H1 (cell line): ENCODE results near the gene CCDC40. TPM values are rescaled to one million over a fixed set of nuclear protein-coding genes. Genes with fewer than 3 reads are reported as not detected.

ENCODE experiments used
- CTCF ChIA-PET: fragments of 300-600 bp; sonication (Branson Sonifier 250); formaldehyde crosslinking; loops from one replicate; lab custom pipeline; 2021; ENCODE audit not compliant: partially characterized antibody; lab: Charles Lee
- POLR2A ChIA-PET: fragments of 300-600 bp; sonication (Branson Sonifier 250); formaldehyde crosslinking; loops from one replicate; lab custom pipeline; 2021; ENCODE audit warnings: inconsistent platforms; ENCODE audit not compliant: partially characterized antibody; lab: Charles Lee
- DNase-seq, 2 experiments: peaks; one replicate each; pipeline versions ENCODE4 v3.0.0 to v3.0.0-alpha.2; 2010 to 2022; ENCODE audit warnings: low spot score in 2 of 2, low read depth in 1 of 2, mixed read lengths in 1 of 2
- FAIRE-seq: peaks from 2 replicates; lab custom pipeline; 2011; peaks lifted over from hg19 to GRCh38; lab: Jason Lieb, UNC
- H2AFZ ChIP-seq: 2 replicates; pipeline ENCODE4 v1.8.1; 2012; ENCODE audit warnings: low read length, inconsistent platforms
- H2AK5ac ChIP-seq: 2 replicates; pipeline ENCODE4 v1.6.1; 2013; ENCODE audit warnings: low read depth, low read length
- H2BK120ac ChIP-seq: replicated peaks from 2 replicates; pipeline ENCODE3; 2013; ENCODE audit warnings: low read depth, low read length, inconsistent platforms
- H2BK12ac ChIP-seq: 2 replicates; pipeline ENCODE4 v1.6.1; 2013; ENCODE audit warnings: low read depth, low read length
- H2BK15ac ChIP-seq: 2 replicates; pipeline ENCODE4 v1.6.1; 2013; ENCODE audit warnings: low read length
- H2BK20ac ChIP-seq: 2 replicates; pipeline ENCODE4 v1.6.1; 2013; ENCODE audit warnings: low read length
- H2BK5ac ChIP-seq: 2 replicates; pipeline ENCODE4 v1.6.1; 2013; ENCODE audit warnings: low read depth, low read length
- H3K14ac ChIP-seq: 2 replicates; pipeline ENCODE4 v1.6.1; 2013; ENCODE audit warnings: inconsistent platforms; ENCODE audit not compliant: insufficient read length
- H3K18ac ChIP-seq: 2 replicates; pipeline ENCODE4 v1.6.1; 2013; ENCODE audit warnings: low read length; ENCODE audit errors: extremely low read depth
- H3K23ac ChIP-seq: 2 replicates; pipeline ENCODE4 v1.6.1; 2013; ENCODE audit warnings: inconsistent platforms; ENCODE audit not compliant: insufficient read length
- H3K23me2 ChIP-seq: 2 replicates; pipeline ENCODE4 v1.6.1; 2013; ENCODE audit warnings: low read depth, low read length
- H3K27ac ChIP-seq: 2 replicates; pipeline ENCODE4 v1.6.1; 2011; ENCODE audit warnings: low read depth, low read length, inconsistent platforms
- H3K27me3 ChIP-seq, 4 experiments: replicated peaks in 1 of 4; 1 replicate in 1 of 4; 2 replicates in 3 of 4; pipeline versions ENCODE4 v1.6.1 to v1.8.1; 2011 to 2013; ENCODE audit warnings: low read length in 3 of 4, mild to moderate bottlenecking in 3 of 4, inconsistent platforms in 2 of 4, mixed read lengths in 2 of 4, moderate library complexity in 1 of 4; ENCODE audit not compliant: control insufficient read depth in 3 of 4, insufficient read depth in 3 of 4; ENCODE audit errors: extremely low read depth in 1 of 4
- H3K36me3 ChIP-seq, 4 experiments: 2 replicates each; pipeline versions ENCODE4 v1.6.1 to v1.8.1; 2011 to 2013; ENCODE audit warnings: mild to moderate bottlenecking in 4 of 4, low read length in 3 of 4, moderate library complexity in 2 of 4, control low read depth in 1 of 4, inconsistent platforms in 1 of 4; ENCODE audit not compliant: insufficient read depth in 4 of 4, control insufficient read depth in 2 of 4
- H3K4ac ChIP-seq: replicated peaks from 2 replicates; pipeline ENCODE3; 2013; ENCODE audit warnings: low read length, low read depth, mixed read lengths, inconsistent platforms; ENCODE audit not compliant: insufficient read length
- H3K4me1 ChIP-seq, 4 experiments: replicated peaks in 1 of 4; 1 replicate in 1 of 4; 2 replicates in 3 of 4; pipeline versions ENCODE4 v1.6.1 to v1.8.1; 2011 to 2013; ENCODE audit warnings: low read length in 3 of 4, inconsistent platforms in 2 of 4, mixed read lengths in 1 of 4; ENCODE audit not compliant: insufficient read depth in 4 of 4, control insufficient read depth in 3 of 4
- H3K4me2 ChIP-seq, 2 experiments: 2 replicates each; pipeline versions ENCODE4 v1.6.1 to v1.8.1; 2011 to 2013; ENCODE audit warnings: low read depth in 2 of 2, low read length in 2 of 2, control low read depth in 1 of 2, inconsistent platforms in 1 of 2, mild to moderate bottlenecking in 1 of 2; ENCODE audit not compliant: insufficient read depth in 1 of 2
- H3K4me3 ChIP-seq, 4 experiments: fragments of 200-600, 300-600 bp in 1 of 4; sonication (generic), shearing (Covaris generic), sonication (Bioruptor Twin) in 1 of 4; 2 replicates each; pipeline versions ENCODE4 v1.5.1 to v1.8.1; 2011 to 2016; ENCODE audit warnings: low read length in 4 of 4, low read depth in 3 of 4, control low read depth in 2 of 4, inconsistent platforms in 2 of 4, mild to moderate bottlenecking in 2 of 4, mixed read lengths in 1 of 4, moderate library complexity in 1 of 4; ENCODE audit not compliant: insufficient read depth in 2 of 4; ENCODE audit errors: extremely low read depth in 1 of 4
- H3K56ac ChIP-seq: replicated peaks from 2 replicates; pipeline ENCODE3; 2013; ENCODE audit warnings: low read depth, mild to moderate bottlenecking, mixed read lengths, low read length, inconsistent platforms; ENCODE audit not compliant: insufficient read length
- H3K79me1 ChIP-seq: 2 replicates; pipeline ENCODE4 v1.6.1; 2013; ENCODE audit warnings: low read depth, low read length, control low read depth
- H3K79me2 ChIP-seq, 2 experiments: 2 replicates each; pipeline versions ENCODE4 v1.6.1 to v1.8.1; 2012 to 2013; ENCODE audit warnings: low read length in 2 of 2, mild to moderate bottlenecking in 2 of 2, inconsistent platforms in 1 of 2; ENCODE audit not compliant: insufficient read depth in 2 of 2, control insufficient read depth in 1 of 2
- H3K9ac ChIP-seq, 4 experiments: replicated peaks in 1 of 4; 1 replicate in 1 of 4; 2 replicates in 3 of 4; pipeline versions ENCODE4 v1.6.1 to v1.8.1; 2011 to 2013; ENCODE audit warnings: low read depth in 3 of 4, low read length in 3 of 4, control low read depth in 2 of 4, mild to moderate bottlenecking in 2 of 4, moderate library complexity in 2 of 4, inconsistent platforms in 1 of 4; ENCODE audit errors: extremely low read depth in 1 of 4
- H3K9me3 ChIP-seq, 2 experiments: 2 replicates each; pipeline versions ENCODE4 v1.6.1 to v1.8.1; 2012 to 2013; ENCODE audit warnings: mild to moderate bottlenecking in 2 of 2, moderate library complexity in 2 of 2, control low read depth in 1 of 2, inconsistent platforms in 1 of 2, low read depth in 1 of 2, low read length in 1 of 2, mixed read lengths in 1 of 2; ENCODE audit not compliant: insufficient read depth in 2 of 2
- H4K20me1 ChIP-seq, 2 experiments: replicated peaks in 1 of 2; 2 replicates each; pipeline versions ENCODE3 to v1.8.1; 2011 to 2013; ENCODE audit warnings: inconsistent platforms in 2 of 2, low read length in 2 of 2, mild to moderate bottlenecking in 1 of 2; ENCODE audit not compliant: insufficient read depth in 2 of 2, control insufficient read depth in 1 of 2
- H4K5ac ChIP-seq: 2 replicates; pipeline ENCODE4 v1.6.1; 2013; ENCODE audit warnings: low read length, low read depth, mixed read lengths, inconsistent platforms; ENCODE audit not compliant: insufficient read length
- H4K8ac ChIP-seq: 2 replicates; pipeline ENCODE4 v1.8.0; 2013; ENCODE audit warnings: mild to moderate bottlenecking, moderate library complexity, low read length, inconsistent platforms; ENCODE audit not compliant: insufficient read depth; ENCODE audit errors: extremely low read depth
- H4K91ac ChIP-seq: replicated peaks from 2 replicates; pipeline ENCODE3; 2013; ENCODE audit warnings: low read length, mixed read lengths, inconsistent platforms; ENCODE audit not compliant: insufficient read length
- HDAC2 ChIP-seq, 2 experiments: fragments of 300-600 bp in 1 of 2; sonication (generic) in 1 of 2; IDR thresholded peaks; 2 replicates each; pipeline ENCODE4 v1.6.1; 2011 to 2012; ENCODE audit warnings: low read depth in 2 of 2, low read length in 2 of 2, mild to moderate bottlenecking in 2 of 2, moderate library complexity in 2 of 2, borderline replicate concordance in 1 of 2, inconsistent platforms in 1 of 2
- WGBS, 2 experiments: shearing (Covaris generic) in 1 of 2; methylation state at CpG; one replicate each; pipeline versions ENCODE4 v1.1.6 to v1.1.7; 2013 to 2015; ENCODE audit warnings: low lambda C conversion rate in 2 of 2, mixed read lengths in 2 of 2, inconsistent platforms in 1 of 2, low coverage in 1 of 2, missing lambda C conversion rate in 1 of 2; ENCODE audit not compliant: insufficient replicate concordance in 2 of 2, insufficient coverage in 1 of 2, insufficient read length in 1 of 2; ENCODE audit errors: extremely low coverage in 1 of 2, missing lambda C conversion rate in 1 of 2; 5-methylcytosine and 5-hydroxymethylcytosine counted together
- polyA plus RNA-seq, 7 experiments: library from polyadenylated mRNA; depleted of rRNA in 3 of 7; stranded (reverse) in 5 of 7; unstranded in 2 of 7; fragments of >200 nt in 5 of 7; fragments of 200-250 nt in 2 of 7; gene quantifications; 1 replicate in 5 of 7; 2 replicates in 1 of 7; 4 replicates in 1 of 7; pipeline versions ENCODE4 v1.2.1 to v1.2.3, GENCODE V29; 2011 to 2013; ENCODE audit warnings: missing spikeins in 2 of 7, mixed read lengths in 2 of 7
- total RNA-seq: library from RNA; stranded (reverse); fragmentation: NEBNext Ultra II Directional; extraction: Animal tissue kit (Norgen Biotek cat#: 25700); gene quantifications from 2 replicates; pipeline ENCODE4 v1.2.1, GENCODE V29; 2021
- TF ChIP-seq, protein P1 (sequence below): IDR thresholded peaks from 2 replicates; pipeline ENCODE4 v1.6.1; 2012; ENCODE audit warnings: inconsistent platforms

Gene CCDC40
- total and polyA plus RNA-seq, 2 of the 8 experiments (the other 6 are each of a cell fraction or from before 2014, with no cell fraction given) = 4.1 to 11.5 TPM

DNA sequence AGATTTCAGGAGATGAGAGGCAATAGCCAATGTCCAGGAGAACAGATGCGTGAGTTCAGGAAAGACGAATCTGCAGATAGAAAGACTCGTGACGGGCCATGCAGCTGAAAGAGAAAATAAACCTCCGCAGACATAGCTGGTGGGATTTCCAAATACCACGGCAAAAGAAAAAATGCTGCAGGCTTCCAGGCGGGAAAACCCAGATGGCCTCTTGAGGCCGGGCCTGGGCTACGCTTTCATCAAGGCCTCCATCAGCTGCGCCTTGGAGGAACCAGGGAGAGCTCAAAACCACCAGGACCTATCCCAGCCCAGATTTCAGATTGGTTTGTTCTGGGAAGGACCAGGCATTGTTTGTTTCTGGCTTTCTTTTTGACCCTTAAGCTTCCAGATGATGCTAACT is 16.7 kb downstream of the CCDC40 start:
- Histone ChIP-seq H4K8ac (no peak overlapping the region), H3K79me1 (no peaks in the 10 kb centered on the region), H3K56ac (no peak overlapping the region), H3K4me3 (no peak overlapping the region), H3K27ac (no peak overlapping the region), H3K23ac (no peak overlapping the region), H3K36me3 (no peaks in the 10 kb centered on the region; a peak in 1 of 8 replicates), H3K27me3 (no peaks in the 10 kb centered on the region), H3K9ac (no peak overlapping the region), H2AK5ac (no peak overlapping the region), H4K20me1 (no peaks in the 10 kb centered on the region), H2BK12ac (no peak overlapping the region), H4K5ac (no peak overlapping the region), H3K4ac (no peak overlapping the region), H2BK15ac (no peak overlapping the region), H3K18ac (peak overlapping the region; percentile 48; the same call in 1 of the 2 replicates), H3K9me3 (no peaks in the 10 kb centered on the region), H3K23me2 (no peaks in the 10 kb centered on the region), H2BK5ac (no peak overlapping the region), H3K14ac (no peak overlapping the region), H2BK120ac (no peak overlapping the region), H4K91ac (no peak overlapping the region), H3K4me2 (no peak overlapping the region), H2AFZ (no peak overlapping the region), H3K4me1 (no peaks in the 10 kb centered on the region; a peak in 2 of 7 replicates), H2BK20ac (no peak overlapping the region), H3K79me2 (no peaks in the 10 kb centered on the region)
- FAIRE-seq (no peak), DNase-seq (no peak)
- 87% methylated on average over 10 of the region's 10 CpGs; no CpG with 5 or more reads in 1 of the 2 experiments for WGBS, 2 experiments
- ChIA-PET POLR2A (interaction anchor here (1.1 to 1.6 kb wide), 3 partner anchors 13 to 24 kb away, joined by 3 to 4 read pairs (median 3); no protein-coding TSS in a partner anchor), CTCF (interaction anchor here (1.5 kb wide), 1 partner anchor 17 kb away, joined by 3 read pairs; no protein-coding TSS in a partner anchor)
- TF ChIP-seq HDAC2 (IDR thresholded peaks at IDR 0.05; ENCODE audit: borderline replicate concordance in 1 of 2, low read depth in 2 of 2, low read length in 2 of 2) = no peak
- TF ChIP-seq, protein P1, sequence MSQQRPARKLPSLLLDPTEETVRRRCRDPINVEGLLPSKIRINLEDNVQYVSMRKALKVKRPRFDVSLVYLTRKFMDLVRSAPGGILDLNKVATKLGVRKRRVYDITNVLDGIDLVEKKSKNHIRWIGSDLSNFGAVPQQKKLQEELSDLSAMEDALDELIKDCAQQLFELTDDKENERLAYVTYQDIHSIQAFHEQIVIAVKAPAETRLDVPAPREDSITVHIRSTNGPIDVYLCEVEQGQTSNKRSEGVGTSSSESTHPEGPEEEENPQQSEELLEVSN = peak; percentile 46; the same call in 1 of the 2 replicates
